K562 (cell line): ENCODE measurements around the gene GBA2. TPM values are rescaled to one million over a fixed set of nuclear protein-coding genes. Genes with fewer than 3 reads are reported as not detected.
A peak's percentile ranks its signal among the peaks of the same experiment; 100 is the strongest.

Experiments
- ATAC-seq: fragments of 200-7000 bp; cut with Tn5 transposase; 3 replicates; pipeline ENCODE4 v1.9.1; 2020; ENCODE audit warnings: moderate library complexity
- BruUV-seq: library from RNA; stranded (reverse); fragments of 400-500 nt; replicated peaks from 2 replicates; lab custom pipeline; 2021; lab: Mats Ljungman, UMichigan
- CTCF ChIA-PET: fragments of 300-600 bp; formaldehyde crosslinking; extraction: SDS; loops from one replicate; lab custom pipeline; 2021; ENCODE audit warnings: low intra/inter-chr PET ratio; lab: Yijun Ruan, JAX
- POLR2A ChIA-PET: fragments of 300-600, 350-650 bp; sonication (Branson Sonifier 250); formaldehyde crosslinking; extraction: SDS; loops from one replicate; lab custom pipeline; 2021; ENCODE audit warnings: antibody characterized with exemption, inconsistent platforms; lab: Yijun Ruan, JAX
- DNase-seq, 4 experiments: peaks; one replicate each; pipeline versions ENCODE4 v3.0.0 to v3.0.0-alpha.2; 2011 to 2018; ENCODE audit warnings: low spot score in 3 of 4, mixed read lengths in 3 of 4; ENCODE audit errors: extremely low read depth in 1 of 4
- FAIRE-seq: peaks from 2 replicates; lab custom pipeline; 2011; peaks lifted over from hg19 to GRCh38; lab: Jason Lieb, UNC
- H2AFZ ChIP-seq: 2 replicates; pipeline ENCODE4 v1.6.0; 2011; ENCODE audit warnings: low read depth, low read length, control low read depth, inconsistent platforms
- H3K27ac ChIP-seq: fragments of 200-600 bp; 3 replicates; pipeline ENCODE4 v1.8.0; 2011; ENCODE audit warnings: low read depth, mild to moderate bottlenecking, control low read depth, inconsistent platforms, low read length, moderate library complexity, mixed read lengths; ENCODE audit errors: extremely low read depth
- H3K27me3 ChIP-seq, 2 experiments: fragments of 300-600 bp in 1 of 2; 2 replicates in 1 of 2; 3 replicates in 1 of 2; pipeline versions ENCODE4 v1.6.0 to v1.8.0; 2011; ENCODE audit warnings: inconsistent platforms in 2 of 2, low read length in 2 of 2, mild to moderate bottlenecking in 1 of 2, mixed read lengths in 1 of 2, moderate library complexity in 1 of 2; ENCODE audit not compliant: control insufficient read depth in 2 of 2, insufficient read depth in 2 of 2
- H3K36me3 ChIP-seq: fragments of 300-600 bp; 3 replicates; pipeline ENCODE4 v1.8.0; 2011; ENCODE audit warnings: mild to moderate bottlenecking, low read length, inconsistent platforms; ENCODE audit not compliant: control insufficient read depth, insufficient read depth
- H3K4me1 ChIP-seq, 2 experiments: fragments of 200-600 bp in 1 of 2; replicated peaks in 1 of 2; 2 replicates in 1 of 2; 3 replicates in 1 of 2; pipeline versions ENCODE4 v1.5.1 to v1.8.0; 2011; ENCODE audit warnings: inconsistent platforms in 2 of 2, low read length in 2 of 2, mild to moderate bottlenecking in 1 of 2, mixed read lengths in 1 of 2, moderate library complexity in 1 of 2; ENCODE audit not compliant: control insufficient read depth in 2 of 2, insufficient read depth in 2 of 2
- H3K4me2 ChIP-seq: 2 replicates; pipeline ENCODE4 v1.6.1; 2011; ENCODE audit warnings: low read length, control low read depth, inconsistent platforms, mixed read lengths; ENCODE audit not compliant: insufficient read depth
- H3K4me3 ChIP-seq: fragments of 200-600 bp; sonication (generic), shearing (Covaris generic); 2 replicates; pipeline ENCODE4 v1.5.1; 2016; ENCODE audit warnings: control low read depth, inconsistent platforms
- H3K79me2 ChIP-seq: fragments of 200-600 bp; 3 replicates; pipeline ENCODE4 v1.8.0; 2011; ENCODE audit warnings: low read length, inconsistent platforms; ENCODE audit not compliant: control insufficient read depth, insufficient read depth
- H3K9ac ChIP-seq, 2 experiments: 2 replicates each; pipeline versions ENCODE4 v1.6.0 to v1.6.1; 2011; ENCODE audit warnings: low read depth in 2 of 2, low read length in 2 of 2, control low read depth in 1 of 2, inconsistent platforms in 1 of 2, mild to moderate bottlenecking in 1 of 2, mixed read lengths in 1 of 2; ENCODE audit not compliant: insufficient read depth in 1 of 2
- H3K9me1 ChIP-seq: one replicate; pipeline ENCODE4 v1.6.0; 2011; ENCODE audit warnings: inconsistent platforms, mild to moderate bottlenecking, low read length, moderate library complexity; ENCODE audit not compliant: control insufficient read depth, insufficient read depth
- H3K9me3 ChIP-seq: replicated peaks from 2 replicates; pipeline ENCODE4 v1.5.1; 2011; ENCODE audit warnings: low read depth, low read length, inconsistent platforms; ENCODE audit not compliant: control insufficient read depth, insufficient read depth
- H4K20me1 ChIP-seq: replicated peaks from 2 replicates; pipeline ENCODE4 v1.6.1; 2011; ENCODE audit warnings: low read length, inconsistent platforms, mixed read lengths; ENCODE audit not compliant: control insufficient read depth, insufficient read depth
- ARID1B ChIP-seq: fragments of 450-650 bp; IDR thresholded peaks from 2 replicates; pipeline ENCODE4 v1.6.1; 2016; ENCODE audit warnings: antibody characterized with exemption, mild to moderate bottlenecking, inconsistent platforms
- CBFA2T3 ChIP-seq: fragments of 450-650 bp; IDR thresholded peaks from 2 replicates; pipeline ENCODE4 v1.6.1; 2017
- CHD4 ChIP-seq: fragments of 200-600 bp; sonication (generic); IDR thresholded peaks from 3 replicates; pipeline ENCODE4 v1.6.1; 2012; ENCODE audit warnings: low read depth, mild to moderate bottlenecking, mixed read lengths, low read length, inconsistent platforms; ENCODE audit not compliant: insufficient read depth, insufficient replicate concordance, poor library complexity, severe bottlenecking
- DPF2 ChIP-seq: fragments of 450-650 bp; IDR thresholded peaks from 2 replicates; pipeline ENCODE4 v1.6.1; 2016
- E2F1 ChIP-seq: sonication (generic); formaldehyde crosslinking; IDR thresholded peaks from 2 replicates; pipeline ENCODE4 v1.8.1; 2023; ENCODE audit warnings: mild to moderate bottlenecking, missing genetic modification reagents, moderate library complexity
- FOXA1 ChIP-seq: fragments of 450-650 bp; IDR thresholded peaks from 2 replicates; pipeline ENCODE4 v1.6.1; 2016; ENCODE audit warnings: mild to moderate bottlenecking, borderline replicate concordance
- FOXA3 ChIP-seq, 2 experiments: fragments of 450-650 bp in 1 of 2; sonication (generic) in 1 of 2; formaldehyde crosslinking; IDR thresholded peaks in 1 of 2; conservative IDR thresholded peaks in 1 of 2; 2 replicates each; pipeline versions ENCODE4 v1.4.0 to v1.8.0; 2020 to 2022; ENCODE audit warnings: mild to moderate bottlenecking in 2 of 2, missing genetic modification reagents in 1 of 2
- FOXJ2 ChIP-seq: fragments of 200-800 bp; sonication (Bioruptor generic); IDR thresholded peaks from 2 replicates; pipeline ENCODE4 v1.6.1; 2016; ENCODE audit warnings: missing genetic modification characterization, missing compliant biosample characterization
- IRF1 ChIP-seq: sonication (generic); formaldehyde crosslinking; IDR thresholded peaks from 2 replicates; pipeline ENCODE4 v1.8.0; 2022; ENCODE audit warnings: missing genetic modification reagents, mild to moderate bottlenecking, borderline replicate concordance
- MECOM ChIP-seq: fragments of 250-450 bp; sonication (Bioruptor Pico); IDR thresholded peaks from 2 replicates; pipeline ENCODE4 v1.8.0; 2022; ENCODE audit warnings: inconsistent platforms
- MEIS2 ChIP-seq: fragments of 450-650 bp; IDR thresholded peaks from 2 replicates; pipeline ENCODE4 v1.6.1; 2014; ENCODE audit warnings: mild to moderate bottlenecking; ENCODE audit not compliant: partially characterized antibody
- NFIC ChIP-seq: fragments of 450-650 bp; IDR thresholded peaks from 2 replicates; pipeline ENCODE4 v1.6.1; 2017; ENCODE audit warnings: mild to moderate bottlenecking, inconsistent platforms
- NFRKB ChIP-seq: fragments of 450-650 bp; IDR thresholded peaks from 2 replicates; pipeline ENCODE4 v1.6.1; 2016; ENCODE audit warnings: low read depth
- NUFIP1 ChIP-seq: fragments of 450-650 bp; IDR thresholded peaks from 2 replicates; pipeline ENCODE4 v1.6.1; 2018; ENCODE audit not compliant: partially characterized antibody
- RBM22 ChIP-seq: fragments of 200-400 bp; formaldehyde crosslinking; IDR thresholded peaks from 2 replicates; pipeline ENCODE4 v1.6.1; 2018; ENCODE audit warnings: low read length, low read depth; ENCODE audit not compliant: poor library complexity, severe bottlenecking
- SMARCA4 ChIP-seq: fragments of 450-650 bp; IDR thresholded peaks from 2 replicates; pipeline ENCODE4 v1.6.1; 2016
- SNRNP70 ChIP-seq: fragments of 200-400 bp; formaldehyde crosslinking; optimal IDR thresholded peaks from 2 replicates; pipeline ENCODE3; 2017; ENCODE audit warnings: low read depth, low read length
- TAL1 ChIP-seq: fragments of 450-650 bp; IDR thresholded peaks from 2 replicates; pipeline ENCODE4 v1.6.1; 2016; ENCODE audit warnings: mild to moderate bottlenecking
- TRIM28 ChIP-seq: fragments of 450-650 bp; IDR thresholded peaks from 2 replicates; pipeline ENCODE4 v1.6.1; 2017
- ZFP1 ChIP-seq: fragments of 450-650 bp; formaldehyde crosslinking; IDR thresholded peaks from 2 replicates; pipeline ENCODE4 v1.4.0; 2020; ENCODE audit warnings: mild to moderate bottlenecking, mixed read lengths
- ZNF24 ChIP-seq: fragments of 450-650 bp; IDR thresholded peaks from 2 replicates; pipeline ENCODE4 v1.6.1; 2016
- ZNF589 ChIP-seq: fragments of 200-800 bp; sonication (Bioruptor generic); IDR thresholded peaks from 2 replicates; pipeline ENCODE4 v1.6.1; 2016; ENCODE audit warnings: low read depth, missing genetic modification characterization, missing compliant biosample characterization
- WGBS: fragments of 100-300 bp; shearing (Covaris generic); methylation state at CpG from one replicate; pipeline ENCODE4 v1.1.6; 2016; ENCODE audit warnings: low coverage, mixed read lengths; ENCODE audit not compliant: insufficient coverage; ENCODE audit errors: missing lambda C conversion rate; 5-methylcytosine and 5-hydroxymethylcytosine counted together
- in situ Hi-C: fragments of 300-500 bp; cut with MboI; formaldehyde crosslinking; loops from 4 replicates; pipeline ENCODE4 v1.15.0; 2018; ENCODE audit warnings: inconsistent platforms, mixed read lengths
- intact Hi-C: fragments of 100-400 bp; cut with micrococcal nuclease; formaldehyde crosslinking; loops from 2 replicates; pipeline ENCODE4 v1.14.2; 2022
- polyA plus RNA-seq, 8 experiments: library from polyadenylated mRNA; depleted of rRNA in 4 of 8; stranded (reverse) in 5 of 8; unstranded in 3 of 8; fragments of >200 nt; fragmentation: Nextera tagmentation in 2 of 8; fragmentation: Illumina TruSeq in 1 of 8; extraction: Ambion mirVana in 2 of 8; extraction: Trizol in 1 of 8; gene quantifications; 2 replicates each; pipeline versions ENCODE4 v1.2.1 to v1.2.3, GENCODE V29; 2011 to 2014; ENCODE audit warnings: inconsistent platforms in 1 of 8, missing spikeins in 1 of 8
- total RNA-seq, 7 experiments: library from RNA; depleted of rRNA in 6 of 7; stranded (reverse); fragments of >200 nt in 6 of 7; fragmentation: Illumina TruSeq in 2 of 7; extraction: Trizol in 2 of 7; gene quantifications; 2 replicates each; pipeline versions ENCODE4 v1.2.1 to v1.2.3, GENCODE V29; 2011 to 2021; ENCODE audit warnings: low replicate concordance in 1 of 7

The GBA2 gene
- total and polyA plus RNA-seq, 9 of the 15 experiments (the other 6 are each of a cell fraction or from before 2014, with no cell fraction given) = 14.1 to 60.4 (median 32.1) TPM

GRCh38 chr9:35771534-35771933 lies 22.5 kb upstream of the GBA2 start:
- intact Hi-C loops = no loop called here
- in situ Hi-C loops = no loop called here
- no TSS peak for BruUV-seq
- ATAC-seq = peak; percentile 34; the same call in 1 of the 3 replicates
- peaks cover 14% of the 10 kb centered on the region for H3K79me2 ChIP-seq
- no peaks in the 10 kb centered on the region for H4K20me1 ChIP-seq
- H3K9ac ChIP-seq = no peak overlapping the region
- peak; percentile 22 to 52 (median 34) for DNase-seq
- H3K27ac ChIP-seq = peak overlapping the region; percentile 48; the same call in 1 of the 3 replicates
- no peaks in the 10 kb centered on the region for H3K27me3 ChIP-seq
- no peaks in the 10 kb centered on the region for H3K9me1 ChIP-seq
- no peak overlapping the region for H3K4me3 ChIP-seq
- no peak for TF ChIP-seq ZNF589 (CRISPR knock-in tag)
- TF ChIP-seq NFRKB = no peak
- no peak for TF ChIP-seq CHD4
- 0 out of 2 replicates have a peak, but pooled peaks have one; percentile 10 for TF ChIP-seq CBFA2T3
- TF ChIP-seq TRIM28 = no peak
- peak; percentile 76 for TF ChIP-seq NFIC
- TF ChIP-seq MEIS2 = no peak
- no peak for TF ChIP-seq NUFIP1
- TF ChIP-seq FOXA3 (CRISPR knock-in tag; conservative IDR thresholded peaks at IDR 0.05 in 1 of 2, IDR thresholded peaks at IDR 0.05 in 1 of 2) = peak in 1 of 2 experiments; percentile 73; a peak in 3 of 4 replicates
- 0 out of 2 replicates have a peak, but pooled peaks have one; percentile 26 for TF ChIP-seq FOXA1
- TF ChIP-seq RBM22 = no peak
- 0 out of 2 replicates have a peak, but pooled peaks have one; percentile 21 for TF ChIP-seq SMARCA4
- TF ChIP-seq E2F1 (CRISPR knock-in tag) = no peak
- no peak; the same call in 1 of the 2 replicates for TF ChIP-seq ARID1B
- TF ChIP-seq IRF1 = no peak
- TF ChIP-seq SNRNP70 = no peak
- TF ChIP-seq TAL1 = 0 out of 2 replicates have a peak, but pooled peaks have one; percentile 17
- TF ChIP-seq FOXJ2 = no peak
- TF ChIP-seq DPF2 = 0 out of 2 replicates have a peak, but pooled peaks have one; percentile 17
- TF ChIP-seq ZNF24 = no peak
- TF ChIP-seq MECOM (CRISPR knock-in tag) = no peak
- no peak for TF ChIP-seq ZFP1
- WGBS = 0% methylated on average over 1 of the region's 1 CpG
- peak; percentile 35 for FAIRE-seq
- ChIA-PET POLR2A (interaction anchor here (0.6 to 1.8 kb wide), 5 partner anchors 9 to 353 kb away, joined by 3 to 5 read pairs (median 3); partner anchors contain the start of genes GBA2 and RGP1), CTCF (no interaction called here)
- no peak overlapping the region for H2AFZ ChIP-seq
- peaks cover 6 to 23% of the 10 kb centered on the region in 2 experiments; a peak in 4 of 5 replicates for H3K4me1 ChIP-seq
- H3K9me3 ChIP-seq = no peaks in the 10 kb centered on the region
- 0 out of 3 replicates have a peak, but pooled peaks cover 4% of the 10 kb centered on the region for H3K36me3 ChIP-seq
- H3K4me2 ChIP-seq = no peak overlapping the region
